GM18858 (cell line): ENCODE data around the gene RPS28.
A peak's percentile ranks its signal among the peaks of the same experiment; 100 is the strongest.
"Not testable (repeated sequence)": the region's sequence is repeated elsewhere in the genome, so short reads cannot be mapped to it uniquely, and the experiment has no call there.

Experiments used
- ATAC-seq: cut with Tn5 transposase; IDR thresholded peaks from one replicate; pipeline ENCODE4 v1.9.1; 2021; ENCODE audit not compliant: unreplicated experiment

Gene RPS28

GRCh38 chr19:8321067-8321985 lies at the start of gene RPS28, which contains the start of gene NDUFA7:
Gene RPS28 (plus strand): TSS chr19:8321496. CDS start chr19:8321531, 35 bp downstream.
Gene NDUFA7 (minus strand): TSS chr19:8321375. CDS start chr19:8321358, 17 bp downstream.
- ATAC-seq: no peak

GRCh38 chr19:8276508-8276907 lies 44.8 kb upstream of the RPS28 start:
- not testable (repeated sequence) for ATAC-seq

GRCh38 chr19:8291337-8291736 lies 30.0 kb upstream of the RPS28 start:
- ATAC-seq: not testable (repeated sequence)

- ATAC-seq: no peak
These were observed 19.0 kb upstream of the RPS28 start for GRCh38 chr19:8302357-8302691.

- ATAC-seq: no peak
These were observed 18.6 kb upstream of the RPS28 start for GRCh38 chr19:8302734-8303133.

GRCh38 chr19:8304841-8305621 lies 16.3 kb upstream of the RPS28 start:
- ATAC-seq: no peak

- no peak for ATAC-seq
These were observed 15.5 kb upstream of the RPS28 start for GRCh38 chr19:8305798-8306197.

GRCh38 chr19:8306235-8307054 lies 14.9 kb upstream of the RPS28 start:
- ATAC-seq: no peak

- ATAC-seq: no peak
These were observed 13.8 kb upstream of the RPS28 start for GRCh38 chr19:8307400-8307964.

GRCh38 chr19:8307965-8308866 lies 13.1 kb upstream of the RPS28 start, which contains the start of gene CD320:
Gene CD320 (minus strand): TSS chr19:8308358. CDS start chr19:8308290, 68 bp downstream.
- ATAC-seq: peak; percentile 64

GRCh38 chr19:8308891-8309291 lies 12.4 kb upstream of the RPS28 start:
- ATAC-seq: no peak

GRCh38 chr19:8310342-8311055 lies 10.8 kb upstream of the RPS28 start:
- ATAC-seq: no peak

GRCh38 chr19:8311461-8312260 lies 9.6 kb upstream of the RPS28 start:
- ATAC-seq: no peak

- not testable (repeated sequence) for ATAC-seq
These were observed 6.2 kb upstream of the RPS28 start for GRCh38 chr19:8314981-8315640.

GRCh38 chr19:8316351-8317125 lies 4.8 kb upstream of the RPS28 start:
- ATAC-seq: no peak

- ATAC-seq: not testable (repeated sequence)
These were observed 2.5 kb upstream of the RPS28 start for GRCh38 chr19:8318835-8319234.
